Inflammatory macrophage treated with lipopolysaccharide for 4 hours (primary cell): ENCODE measurements around the gene MRPL20.
"Not testable (repeated sequence)": the region's sequence is repeated elsewhere in the genome, so short reads cannot be mapped to it uniquely, and the experiment has no call there.

Experiments used
- DNase-seq: peaks from one replicate; pipeline ENCODE4 v3.0.0-alpha.2; 2020

MRPL20 gene

DNA sequence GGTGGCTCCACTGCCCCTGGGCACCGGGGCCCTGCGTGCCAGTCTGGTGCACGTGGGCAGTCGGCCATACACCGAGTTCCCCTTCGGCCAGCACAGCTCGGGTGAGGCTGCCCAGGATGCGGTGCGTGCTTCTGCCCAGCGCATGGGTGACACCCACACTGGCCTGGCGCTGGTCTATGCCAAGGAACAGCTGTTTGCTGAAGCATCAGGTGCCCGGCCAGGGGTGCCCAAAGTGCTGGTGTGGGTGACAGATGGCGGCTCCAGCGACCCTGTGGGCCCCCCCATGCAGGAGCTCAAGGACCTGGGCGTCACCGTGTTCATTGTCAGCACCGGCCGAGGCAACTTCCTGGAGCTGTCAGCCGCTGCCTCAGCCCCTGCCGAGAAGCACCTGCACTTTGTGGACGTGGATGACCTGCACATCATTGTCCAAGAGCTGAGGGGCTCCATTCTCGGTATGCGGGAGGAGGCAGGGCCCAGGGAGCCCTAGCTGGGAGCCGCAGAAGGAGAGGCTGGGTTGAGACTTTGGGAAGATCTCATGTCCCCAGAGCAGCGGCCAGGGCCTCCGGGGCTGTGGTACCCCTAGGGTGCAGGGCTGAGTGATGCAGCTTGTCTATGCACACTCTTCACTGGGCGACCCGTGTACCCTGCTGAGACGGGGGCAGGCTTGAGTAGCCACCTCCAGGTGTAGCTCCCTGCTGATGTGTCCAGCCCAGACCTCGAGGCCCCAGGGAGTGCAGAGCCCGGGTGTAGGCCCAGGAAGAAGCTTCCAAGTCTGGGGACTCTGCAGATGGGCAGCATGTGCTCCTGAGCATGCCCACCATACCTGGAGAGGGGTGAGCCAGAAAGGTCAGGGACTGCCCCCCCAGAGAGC, 30.2 kb upstream of the MRPL20 start:
- DNase-seq: no peak

DNA sequence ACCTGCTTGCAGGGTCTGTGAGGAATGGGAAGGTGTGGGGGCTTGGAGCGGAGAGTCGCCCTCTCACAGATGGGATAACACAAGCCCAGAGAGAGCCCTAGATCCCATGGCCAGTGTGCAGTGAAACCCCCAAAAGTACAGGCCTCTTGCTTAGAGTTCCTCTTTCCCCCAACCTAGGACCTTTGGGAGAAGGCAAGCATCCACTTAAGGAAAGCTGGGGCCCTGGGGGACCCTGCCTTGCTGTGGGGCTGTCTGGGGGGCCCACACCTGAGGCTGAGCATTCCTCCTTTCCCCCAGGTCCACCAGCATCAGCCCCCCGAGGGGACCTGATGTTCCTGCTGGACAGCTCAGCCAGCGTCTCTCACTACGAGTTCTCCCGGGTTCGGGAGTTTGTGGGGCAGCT, 29.5 kb upstream of the MRPL20 start:
- no peak for DNase-seq

DNA sequence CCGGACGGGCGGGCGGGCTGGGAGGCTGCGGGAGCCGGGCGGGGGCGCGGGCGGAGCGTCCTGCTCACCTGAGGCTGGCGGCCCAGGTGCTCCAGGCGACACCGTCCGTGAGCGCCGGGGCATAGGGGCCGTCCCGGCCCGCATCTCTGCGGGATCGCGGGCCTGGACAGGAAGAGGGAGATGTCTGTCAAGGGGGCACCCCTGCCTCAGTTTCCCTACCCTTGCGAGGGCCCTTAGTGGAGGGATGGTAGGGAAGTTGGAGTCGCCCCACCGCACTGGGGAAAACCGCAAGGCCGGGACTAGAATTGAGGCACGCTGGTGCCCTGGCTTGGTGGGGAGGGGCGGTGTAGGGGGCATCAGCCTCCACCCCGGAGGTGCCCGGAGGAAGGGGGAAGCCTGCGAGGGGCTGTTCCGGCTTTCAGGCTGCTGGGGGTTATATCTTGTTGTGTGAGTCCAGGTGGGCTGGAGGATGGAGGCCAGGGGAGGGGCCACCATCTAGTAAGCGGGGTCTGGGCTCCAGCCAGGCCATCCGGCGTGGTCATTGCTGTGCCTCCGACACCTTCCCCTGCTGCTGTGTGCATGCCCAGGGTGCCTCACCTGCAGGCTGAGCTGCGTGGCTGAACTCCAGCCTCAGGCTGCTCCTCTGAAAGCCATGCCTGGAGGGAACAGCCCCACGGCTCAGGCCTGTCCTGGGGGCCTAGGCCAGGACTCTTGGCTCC, 29.0 kb upstream of the MRPL20 start:
- no peak for DNase-seq

DNA sequence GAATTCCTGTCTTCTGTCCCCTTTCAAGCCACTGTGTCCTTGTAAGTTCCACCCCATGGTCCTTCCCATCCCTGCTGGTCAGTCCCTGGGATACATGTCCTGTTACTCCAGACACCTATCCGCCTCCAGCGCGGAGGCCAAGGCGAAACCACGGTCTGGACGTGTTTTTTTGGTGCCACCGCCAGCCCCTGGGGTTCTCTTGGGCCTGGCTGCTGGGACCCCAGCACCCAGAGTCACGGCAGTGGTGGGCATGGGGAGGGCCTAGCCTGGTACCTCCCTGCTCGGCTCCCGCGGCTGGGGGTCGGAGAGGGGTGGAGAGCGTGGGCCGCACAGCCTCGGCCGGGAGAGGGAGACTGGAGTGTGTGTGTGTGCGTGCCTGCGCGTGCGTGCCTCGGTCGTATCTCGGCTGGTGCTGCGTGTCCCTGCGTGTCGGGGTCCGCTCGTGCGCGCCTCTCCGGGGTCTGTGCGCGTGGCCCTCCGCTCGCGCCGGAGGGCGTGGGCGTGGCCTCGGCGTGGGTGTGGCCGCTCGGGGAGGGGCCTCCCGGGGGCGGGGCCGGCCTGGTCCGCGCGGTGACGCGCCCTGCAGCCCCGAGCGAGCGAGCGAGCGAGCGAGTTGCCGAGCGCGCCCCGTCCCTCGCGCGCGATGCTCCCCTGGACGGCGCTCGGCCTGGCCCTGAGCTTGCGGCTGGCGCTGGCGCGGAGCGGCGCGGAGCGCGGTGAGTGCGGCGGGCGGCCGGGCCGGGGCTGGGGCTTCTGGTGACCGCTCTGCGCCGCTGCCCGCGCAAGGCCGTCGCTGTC, 28.2 kb upstream of the MRPL20 start, which contains the start of gene VWA1:
Gene VWA1 (plus strand): TSS at position 585 of the 798 bp plus-strand sequence. CDS start 59 bp downstream, at position 644.
- DNase-seq: peak; percentile 48

DNA sequence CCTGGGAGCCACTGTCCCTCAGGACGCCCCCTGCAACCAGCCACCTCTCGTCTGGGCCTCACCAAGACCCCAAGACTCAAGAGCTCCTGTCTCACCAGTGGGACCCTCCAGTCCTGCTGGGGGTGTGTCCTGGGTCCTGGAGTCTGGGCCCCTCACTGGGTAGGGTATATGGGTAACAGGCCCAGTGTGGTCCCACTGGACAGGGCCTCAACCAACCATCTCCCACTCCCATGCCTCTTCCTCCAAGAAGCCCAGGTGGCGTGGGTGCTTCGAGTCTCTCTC, 27.7 kb upstream of the MRPL20 start:
- no peak for DNase-seq

DNA sequence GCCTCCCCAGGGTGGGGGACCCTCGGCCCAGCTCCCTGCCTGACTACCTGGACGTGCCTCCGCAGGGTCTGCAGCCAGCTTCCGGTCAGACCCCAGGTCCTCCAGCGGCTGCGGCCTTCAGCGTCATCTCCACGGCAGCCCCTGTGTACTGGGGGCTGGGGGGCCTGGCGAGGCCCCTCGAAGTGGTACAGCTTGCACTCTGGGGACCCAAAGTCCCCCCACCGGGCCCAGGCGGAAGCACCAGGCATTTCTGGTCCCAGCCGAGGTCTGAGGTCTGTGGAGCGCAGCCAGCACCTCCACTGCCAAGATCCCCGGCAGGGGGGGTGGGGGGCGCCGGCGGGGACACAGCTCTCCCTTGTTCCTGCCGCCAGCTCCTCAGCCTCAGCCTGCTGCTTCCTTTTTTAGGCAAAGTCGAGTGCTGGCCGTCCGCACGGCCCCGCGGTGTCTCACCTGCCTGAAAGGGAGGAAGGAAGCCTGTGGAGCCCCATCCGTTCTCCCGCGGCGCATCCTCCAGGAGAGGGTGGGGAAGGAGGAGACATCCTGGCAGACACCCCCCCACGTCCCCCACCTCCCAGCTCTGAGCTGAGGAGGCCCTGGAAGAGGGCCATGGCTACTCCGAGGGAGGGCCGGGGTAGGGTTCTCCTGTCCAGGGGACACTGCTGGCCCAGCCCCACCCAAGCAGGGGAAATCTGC, 27.2 kb upstream of the MRPL20 start:
- no peak for DNase-seq

DNA sequence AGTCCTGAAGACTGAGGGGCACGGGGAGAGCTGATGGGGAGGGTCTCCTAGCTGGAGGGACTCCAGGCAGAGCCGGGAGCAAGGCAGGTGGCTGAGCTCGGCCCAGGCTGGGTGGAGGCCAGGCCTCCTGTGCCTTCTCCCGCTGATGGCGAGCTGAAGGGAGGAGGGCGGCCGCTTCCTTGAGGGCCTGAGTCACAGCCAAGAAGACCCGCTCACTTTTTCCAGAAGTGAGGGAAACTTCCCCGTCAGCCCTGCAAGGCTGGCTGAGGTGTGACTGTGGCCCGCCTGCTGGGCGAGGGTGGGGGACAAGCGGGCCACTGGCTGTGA, 26.7 kb upstream of the MRPL20 start:
- DNase-seq: peak; percentile 36

DNA sequence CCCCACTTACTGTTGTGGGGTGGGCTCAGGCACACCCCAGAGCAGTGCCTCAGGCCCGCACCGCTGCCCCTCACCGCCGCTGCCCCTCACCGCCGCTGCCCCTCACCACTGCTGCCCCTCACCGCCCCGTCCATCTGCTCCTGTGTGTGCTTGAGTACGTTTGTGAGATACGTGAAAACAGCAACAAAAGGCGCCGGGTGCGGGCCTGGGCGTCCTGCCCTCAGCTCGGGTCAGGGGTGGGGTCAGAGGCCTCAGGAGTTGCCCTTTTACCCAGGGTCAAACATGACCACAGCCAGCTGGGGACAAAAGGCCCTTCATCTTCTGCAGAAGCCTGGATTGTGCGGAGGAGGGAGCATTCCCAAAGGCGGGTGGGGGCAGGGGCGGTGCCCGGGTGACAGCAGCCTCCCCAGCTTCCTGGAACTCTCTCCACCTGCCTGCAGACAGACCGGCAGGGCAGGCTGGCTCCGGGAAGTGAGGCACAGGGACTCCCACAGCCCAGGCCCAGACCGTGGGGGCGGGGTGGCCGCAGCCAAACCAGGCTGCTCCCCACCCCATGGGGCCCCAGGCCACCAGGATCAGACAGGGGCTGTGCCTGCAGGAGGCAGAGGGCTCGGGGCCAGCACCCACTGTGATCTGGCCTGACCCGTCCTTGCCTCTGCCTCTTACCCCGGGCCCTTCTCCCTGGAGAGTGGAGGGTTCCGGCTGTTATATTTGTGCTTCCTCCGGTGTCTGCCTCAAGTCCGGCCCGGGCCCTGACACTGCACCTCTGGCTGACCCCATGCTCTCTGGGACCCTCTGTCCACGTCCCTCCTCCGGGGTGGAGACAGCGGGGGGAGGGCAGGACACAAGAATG, 26.1 kb upstream of the MRPL20 start:
- DNase-seq: no peak

DNA sequence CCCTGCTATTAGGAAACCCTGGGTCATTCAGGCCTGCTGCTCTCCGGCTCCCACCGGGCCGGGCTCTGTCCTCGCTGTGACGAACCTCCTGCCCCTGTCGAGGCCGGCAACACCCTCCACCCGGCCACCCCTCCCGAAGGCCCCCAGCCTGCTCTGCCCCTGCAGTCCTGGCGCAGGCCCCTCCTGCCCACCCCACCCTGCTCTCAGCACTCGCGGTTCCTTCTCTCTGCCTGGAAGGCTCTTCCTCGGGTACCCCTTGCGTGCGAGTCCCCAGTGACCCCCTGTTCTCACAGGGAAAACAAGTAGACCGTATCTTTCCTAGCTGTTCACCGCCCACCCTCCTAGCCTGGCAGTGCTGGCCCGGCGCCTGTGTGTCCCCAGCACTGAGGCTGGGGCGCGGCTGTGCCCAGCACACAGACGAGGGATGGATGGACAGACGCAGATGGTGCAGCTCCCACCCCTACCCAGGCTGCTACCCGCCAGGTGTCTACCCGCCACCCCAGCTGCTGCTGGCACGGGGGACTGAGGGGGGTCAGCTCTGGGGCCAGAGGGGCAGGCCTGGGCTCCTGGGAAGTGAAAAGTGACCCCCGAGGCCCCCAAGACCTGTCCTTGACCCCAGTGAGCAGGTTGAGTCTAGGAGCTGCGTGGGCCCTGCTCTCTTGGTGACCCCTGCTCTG, 25.3 kb upstream of the MRPL20 start:
- no peak for DNase-seq

DNA sequence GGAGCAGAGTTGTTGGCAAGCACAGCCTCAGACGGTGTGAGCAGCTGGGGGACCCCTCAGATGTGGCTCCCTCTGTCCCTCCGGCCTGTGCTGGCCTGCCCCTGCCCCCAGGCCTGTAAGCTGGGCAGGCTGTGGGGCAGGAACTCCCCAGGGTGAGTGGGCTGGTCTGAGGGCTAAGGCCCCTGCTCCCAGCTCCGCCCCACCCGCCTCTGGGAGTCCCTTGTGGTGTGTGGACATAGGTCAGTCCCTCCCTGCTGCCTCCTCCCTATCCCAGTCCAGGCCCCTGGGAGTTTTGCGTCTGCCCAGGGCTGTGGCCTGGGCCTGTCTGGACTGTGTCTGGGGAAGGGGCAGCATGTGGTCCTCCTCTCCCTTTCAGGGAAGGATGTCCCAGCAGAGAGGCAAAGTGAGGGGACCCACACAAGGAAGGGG, 24.8 kb upstream of the MRPL20 start:
- DNase-seq: no peak

DNA sequence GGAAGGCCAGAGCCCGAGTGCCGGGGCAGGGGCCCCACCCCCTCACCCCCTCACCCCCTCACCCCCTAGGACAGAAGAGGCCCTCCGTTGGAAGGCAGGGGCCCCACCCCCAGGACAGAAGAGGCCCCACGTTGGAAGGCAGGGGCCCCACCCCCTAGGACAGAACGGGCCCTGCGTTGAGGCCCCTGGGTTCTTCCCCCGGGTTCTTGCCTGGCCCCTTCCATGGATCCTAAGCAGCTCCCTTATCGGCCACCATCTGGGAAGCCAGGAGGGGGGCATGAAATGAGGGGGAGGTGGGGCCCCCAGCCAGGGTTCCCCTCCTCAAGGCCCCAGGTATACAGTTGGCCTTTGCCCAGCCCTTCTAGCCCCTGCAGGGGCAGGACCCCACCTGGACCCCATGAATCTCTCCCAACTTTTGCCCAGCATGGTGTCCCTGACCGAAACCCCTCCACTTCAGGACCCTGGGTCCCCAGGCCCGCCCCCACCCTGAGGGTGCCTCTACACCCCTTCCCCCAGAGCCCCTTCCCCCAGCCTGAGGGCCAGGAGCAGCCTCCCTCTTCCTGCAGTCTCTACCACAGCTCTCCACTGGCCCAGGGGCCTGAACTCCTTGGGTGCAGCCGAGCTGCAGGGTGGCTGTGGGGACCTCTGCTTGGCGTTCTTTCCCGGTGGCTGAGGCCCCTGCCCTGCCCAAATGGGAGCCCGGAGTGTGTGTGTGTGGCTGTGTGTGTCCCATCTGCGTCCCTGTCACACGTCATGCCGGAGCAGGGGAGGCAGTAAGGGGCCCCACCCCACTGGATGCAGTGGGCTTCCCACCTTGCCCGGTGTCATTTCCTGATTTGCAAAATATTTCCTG, 24.1 kb upstream of the MRPL20 start:
- no peak for DNase-seq

DNA sequence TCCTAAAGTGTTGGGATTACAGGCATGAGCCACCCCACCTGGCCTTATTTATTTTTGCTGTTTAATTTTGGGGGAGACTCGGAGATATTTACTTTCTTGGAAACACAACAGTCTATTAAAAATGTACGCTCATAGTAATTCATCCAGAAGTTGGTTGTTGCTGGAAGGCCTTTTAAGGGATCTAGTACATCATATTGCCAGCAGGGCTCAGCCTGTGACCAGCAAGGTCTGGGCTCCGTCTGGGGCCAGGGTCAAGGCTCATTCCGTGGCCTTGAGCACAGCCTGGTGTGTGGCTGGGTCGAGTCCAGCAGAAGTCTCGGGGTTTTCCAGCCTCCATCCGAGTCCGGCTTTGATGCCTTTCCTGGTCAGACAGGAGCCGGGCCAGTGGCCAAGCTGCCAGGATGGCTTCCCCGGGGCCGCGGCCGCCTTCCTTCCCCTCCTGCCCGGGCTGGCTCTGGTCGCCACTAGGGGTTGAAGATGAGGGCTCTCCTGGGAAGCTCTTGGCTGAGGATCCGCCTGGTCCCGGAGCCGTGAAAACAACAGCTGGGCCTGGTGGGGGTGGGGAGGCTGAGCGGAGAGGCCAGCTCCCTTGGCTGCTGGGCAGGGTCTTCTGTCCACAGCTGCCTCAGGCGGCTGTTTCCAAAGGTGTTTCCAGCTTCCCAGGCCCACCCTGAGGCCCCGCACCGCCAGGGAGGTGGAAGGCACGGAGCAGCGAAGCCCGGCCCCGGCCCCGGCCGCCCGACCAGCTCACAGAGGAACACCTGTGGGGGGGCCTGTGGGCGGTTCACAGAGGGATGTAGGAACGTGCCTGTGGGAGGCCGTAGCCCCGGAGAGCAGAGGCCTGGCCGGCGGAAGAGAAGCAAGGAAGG, 23.3 kb upstream of the MRPL20 start:
- no peak for DNase-seq

DNA sequence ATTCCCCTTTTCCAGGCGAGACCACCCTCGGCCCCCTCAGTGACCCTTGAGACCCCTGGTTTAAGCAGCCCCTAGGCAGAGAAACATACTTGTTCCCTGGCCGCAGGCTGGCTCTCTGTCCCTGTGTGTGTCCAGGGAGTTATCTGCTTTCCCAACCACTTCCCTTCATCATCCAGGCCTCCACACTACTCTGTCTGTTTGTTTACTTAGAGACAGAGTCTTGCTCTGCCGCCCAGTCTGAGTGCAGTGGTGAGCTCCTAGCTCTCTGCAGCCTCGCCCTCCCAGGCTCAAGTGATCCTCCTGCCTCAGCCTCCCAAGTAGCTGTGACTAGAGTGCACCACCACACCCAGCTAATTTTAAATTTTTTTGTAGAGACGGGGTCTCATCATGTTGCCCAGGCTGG, 22.6 kb upstream of the MRPL20 start:
- DNase-seq: no peak

DNA sequence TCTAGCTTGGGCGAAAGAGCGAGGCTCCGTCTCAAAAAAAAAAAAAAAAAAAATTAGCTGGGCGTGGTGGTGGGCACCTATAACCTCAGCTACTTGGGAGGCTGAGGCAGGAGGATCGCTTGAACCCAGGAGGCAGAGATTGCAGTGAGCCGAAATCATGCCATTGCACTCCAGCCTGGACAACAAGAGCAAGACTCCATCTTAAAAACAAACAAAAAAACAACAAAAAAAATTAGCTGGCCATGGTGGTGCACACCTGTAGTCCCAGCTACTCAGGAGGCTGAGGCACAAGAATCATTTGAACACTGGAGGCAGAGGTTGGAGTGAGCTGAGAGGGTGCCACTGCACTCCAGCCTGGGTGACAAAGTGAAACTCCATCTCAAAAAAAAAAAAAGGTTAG, 21.9 kb upstream of the MRPL20 start:
- DNase-seq: not testable (repeated sequence)

DNA sequence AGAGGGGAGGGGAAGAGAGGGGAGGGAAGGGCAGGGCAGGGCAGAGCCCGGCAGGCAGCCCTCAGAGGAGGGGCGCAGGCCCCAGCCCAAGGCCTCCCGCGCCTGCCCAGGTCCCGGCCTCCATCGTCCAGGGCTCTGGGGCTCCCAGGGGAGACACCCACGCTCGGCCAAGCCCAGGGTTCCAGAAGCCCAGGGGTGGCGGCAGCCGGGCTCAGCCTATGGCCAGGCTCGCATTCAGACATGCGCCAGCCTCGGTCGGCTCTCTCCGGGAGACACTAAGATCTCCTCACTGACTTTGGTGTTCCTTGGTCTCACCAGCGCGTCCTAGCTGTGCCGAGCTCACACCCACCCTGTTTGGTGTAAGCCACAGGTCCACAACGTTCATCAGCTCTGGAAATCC, 21.1 kb upstream of the MRPL20 start:
- no peak for DNase-seq

DNA sequence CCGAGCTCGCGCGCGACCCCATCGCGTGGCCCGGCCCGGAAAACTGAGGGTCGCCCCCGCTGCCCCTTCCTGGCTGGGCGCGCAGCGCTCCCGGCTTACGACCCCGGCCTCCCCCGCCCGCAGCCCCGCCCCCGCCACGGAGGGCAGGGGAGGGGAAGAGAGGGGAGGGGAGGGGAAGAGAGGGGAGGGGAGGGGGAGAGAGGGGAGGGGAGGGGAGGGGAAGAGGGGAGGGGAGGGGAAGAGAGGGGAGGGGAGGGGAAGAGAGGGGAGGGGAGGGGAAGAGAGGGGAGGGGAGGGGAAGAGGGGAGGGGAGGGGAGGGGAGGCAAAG, 20.7 kb upstream of the MRPL20 start:
- DNase-seq: no peak

DNA sequence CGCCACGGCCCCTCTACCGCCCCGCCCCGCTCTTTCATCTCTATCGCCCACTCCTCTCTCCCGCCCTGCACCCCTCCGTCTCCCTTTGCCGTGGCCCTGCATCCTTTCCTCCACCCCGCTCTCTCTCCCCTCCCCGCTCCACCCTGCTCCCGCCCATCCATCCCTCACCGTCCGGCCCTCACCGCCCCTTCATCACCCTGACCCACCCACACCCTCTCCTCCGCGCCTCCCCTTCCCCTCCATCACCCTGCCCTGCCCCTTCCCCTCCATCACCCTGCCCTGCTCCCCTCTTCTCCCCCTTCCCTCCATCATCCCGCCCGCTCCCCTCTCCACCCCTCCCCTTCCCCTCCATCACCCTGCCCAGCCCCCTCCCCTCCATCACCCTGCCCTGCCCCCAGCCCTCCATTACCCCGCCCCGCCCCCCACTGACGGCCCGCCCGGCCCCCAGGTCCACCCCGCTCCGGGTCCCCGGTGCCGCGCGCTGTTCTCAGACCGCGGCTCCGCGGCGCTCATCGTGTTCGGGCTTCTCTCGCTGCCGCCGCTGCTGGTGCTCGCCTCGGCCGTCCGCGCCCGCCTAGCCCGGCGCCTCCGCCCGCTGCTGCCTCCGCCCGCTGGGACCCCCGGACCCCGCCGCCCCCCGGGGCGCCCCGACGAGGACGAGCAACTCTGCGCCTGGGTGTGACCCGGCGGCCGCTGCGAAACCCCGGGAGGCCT, 20.2 kb upstream of the MRPL20 start:
- no peak for DNase-seq

DNA sequence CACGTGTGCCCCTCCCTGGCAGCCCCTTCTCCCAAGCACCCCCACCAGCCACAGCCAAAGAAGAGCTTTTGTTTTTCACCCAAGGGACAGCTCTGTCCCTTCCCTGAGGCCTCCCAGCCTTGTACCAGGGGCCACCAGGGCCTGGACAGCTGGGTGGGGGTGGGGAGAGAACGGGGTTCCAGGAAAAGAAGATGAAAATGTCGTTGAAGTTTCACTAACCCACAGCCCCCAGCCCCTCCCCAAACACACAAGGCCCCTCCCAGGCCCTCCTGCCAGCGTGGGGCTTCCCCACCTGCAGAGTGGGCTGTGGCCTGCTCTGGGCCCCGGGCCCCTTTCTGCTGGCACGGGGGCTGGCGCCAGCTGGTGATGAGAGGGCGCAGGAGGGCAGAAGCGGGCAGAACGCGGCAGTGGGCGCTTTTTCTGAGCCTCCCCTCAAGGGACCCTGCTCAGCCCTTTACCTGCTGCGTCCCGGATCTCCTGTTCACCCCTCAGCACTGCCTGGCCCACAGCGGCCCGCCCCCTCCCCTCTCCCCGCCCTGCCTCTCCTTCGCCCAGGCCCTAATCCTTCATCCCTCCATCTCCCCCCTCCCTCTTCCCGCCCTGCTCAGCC, 19.5 kb upstream of the MRPL20 start:
- no peak for DNase-seq
